H1 (cell line): ENCODE measurements around the gene TRIM31. TPM values are rescaled to one million over a fixed set of nuclear protein-coding genes. Genes with fewer than 3 reads are reported as not detected.

Experiments used
- CTCF ChIA-PET: fragments of 300-600 bp; sonication (Branson Sonifier 250); formaldehyde crosslinking; loops from one replicate; lab custom pipeline; 2021; ENCODE audit not compliant: partially characterized antibody; lab: Charles Lee
- POLR2A ChIA-PET: fragments of 300-600 bp; sonication (Branson Sonifier 250); formaldehyde crosslinking; loops from one replicate; lab custom pipeline; 2021; ENCODE audit warnings: inconsistent platforms; ENCODE audit not compliant: partially characterized antibody; lab: Charles Lee
- DNase-seq, 2 experiments: peaks; one replicate each; pipeline versions ENCODE4 v3.0.0 to v3.0.0-alpha.2; 2010 to 2022; ENCODE audit warnings: low spot score in 2 of 2, low read depth in 1 of 2, mixed read lengths in 1 of 2
- FAIRE-seq: peaks from 2 replicates; lab custom pipeline; 2011; peaks lifted over from hg19 to GRCh38; lab: Jason Lieb, UNC
- H2AFZ ChIP-seq: 2 replicates; pipeline ENCODE4 v1.8.1; 2012; ENCODE audit warnings: low read length, inconsistent platforms
- H2AK5ac ChIP-seq: 2 replicates; pipeline ENCODE4 v1.6.1; 2013; ENCODE audit warnings: low read depth, low read length
- H2BK120ac ChIP-seq: replicated peaks from 2 replicates; pipeline ENCODE3; 2013; ENCODE audit warnings: low read depth, low read length, inconsistent platforms
- H2BK12ac ChIP-seq: 2 replicates; pipeline ENCODE4 v1.6.1; 2013; ENCODE audit warnings: low read depth, low read length
- H2BK15ac ChIP-seq: 2 replicates; pipeline ENCODE4 v1.6.1; 2013; ENCODE audit warnings: low read length
- H2BK20ac ChIP-seq: 2 replicates; pipeline ENCODE4 v1.6.1; 2013; ENCODE audit warnings: low read length
- H2BK5ac ChIP-seq: 2 replicates; pipeline ENCODE4 v1.6.1; 2013; ENCODE audit warnings: low read depth, low read length
- H3K14ac ChIP-seq: 2 replicates; pipeline ENCODE4 v1.6.1; 2013; ENCODE audit warnings: inconsistent platforms; ENCODE audit not compliant: insufficient read length
- H3K18ac ChIP-seq: 2 replicates; pipeline ENCODE4 v1.6.1; 2013; ENCODE audit warnings: low read length; ENCODE audit errors: extremely low read depth
- H3K23ac ChIP-seq: 2 replicates; pipeline ENCODE4 v1.6.1; 2013; ENCODE audit warnings: inconsistent platforms; ENCODE audit not compliant: insufficient read length
- H3K23me2 ChIP-seq: 2 replicates; pipeline ENCODE4 v1.6.1; 2013; ENCODE audit warnings: low read depth, low read length
- H3K27ac ChIP-seq: 2 replicates; pipeline ENCODE4 v1.6.1; 2011; ENCODE audit warnings: low read depth, low read length, inconsistent platforms
- H3K27me3 ChIP-seq, 4 experiments: replicated peaks in 1 of 4; 1 replicate in 1 of 4; 2 replicates in 3 of 4; pipeline versions ENCODE4 v1.6.1 to v1.8.1; 2011 to 2013; ENCODE audit warnings: low read length in 3 of 4, mild to moderate bottlenecking in 3 of 4, inconsistent platforms in 2 of 4, mixed read lengths in 2 of 4, moderate library complexity in 1 of 4; ENCODE audit not compliant: control insufficient read depth in 3 of 4, insufficient read depth in 3 of 4; ENCODE audit errors: extremely low read depth in 1 of 4
- H3K36me3 ChIP-seq, 4 experiments: 2 replicates each; pipeline versions ENCODE4 v1.6.1 to v1.8.1; 2011 to 2013; ENCODE audit warnings: mild to moderate bottlenecking in 4 of 4, low read length in 3 of 4, moderate library complexity in 2 of 4, control low read depth in 1 of 4, inconsistent platforms in 1 of 4; ENCODE audit not compliant: insufficient read depth in 4 of 4, control insufficient read depth in 2 of 4
- H3K4ac ChIP-seq: replicated peaks from 2 replicates; pipeline ENCODE3; 2013; ENCODE audit warnings: low read length, low read depth, mixed read lengths, inconsistent platforms; ENCODE audit not compliant: insufficient read length
- H3K4me1 ChIP-seq, 4 experiments: replicated peaks in 1 of 4; 1 replicate in 1 of 4; 2 replicates in 3 of 4; pipeline versions ENCODE4 v1.6.1 to v1.8.1; 2011 to 2013; ENCODE audit warnings: low read length in 3 of 4, inconsistent platforms in 2 of 4, mixed read lengths in 1 of 4; ENCODE audit not compliant: insufficient read depth in 4 of 4, control insufficient read depth in 3 of 4
- H3K4me2 ChIP-seq, 2 experiments: 2 replicates each; pipeline versions ENCODE4 v1.6.1 to v1.8.1; 2011 to 2013; ENCODE audit warnings: low read depth in 2 of 2, low read length in 2 of 2, control low read depth in 1 of 2, inconsistent platforms in 1 of 2, mild to moderate bottlenecking in 1 of 2; ENCODE audit not compliant: insufficient read depth in 1 of 2
- H3K4me3 ChIP-seq, 4 experiments: fragments of 200-600, 300-600 bp in 1 of 4; sonication (generic), shearing (Covaris generic), sonication (Bioruptor Twin) in 1 of 4; 2 replicates each; pipeline versions ENCODE4 v1.5.1 to v1.8.1; 2011 to 2016; ENCODE audit warnings: low read length in 4 of 4, low read depth in 3 of 4, control low read depth in 2 of 4, inconsistent platforms in 2 of 4, mild to moderate bottlenecking in 2 of 4, mixed read lengths in 1 of 4, moderate library complexity in 1 of 4; ENCODE audit not compliant: insufficient read depth in 2 of 4; ENCODE audit errors: extremely low read depth in 1 of 4
- H3K56ac ChIP-seq: replicated peaks from 2 replicates; pipeline ENCODE3; 2013; ENCODE audit warnings: low read depth, mild to moderate bottlenecking, mixed read lengths, low read length, inconsistent platforms; ENCODE audit not compliant: insufficient read length
- H3K79me1 ChIP-seq: 2 replicates; pipeline ENCODE4 v1.6.1; 2013; ENCODE audit warnings: low read depth, low read length, control low read depth
- H3K79me2 ChIP-seq, 2 experiments: 2 replicates each; pipeline versions ENCODE4 v1.6.1 to v1.8.1; 2012 to 2013; ENCODE audit warnings: low read length in 2 of 2, mild to moderate bottlenecking in 2 of 2, inconsistent platforms in 1 of 2; ENCODE audit not compliant: insufficient read depth in 2 of 2, control insufficient read depth in 1 of 2
- H3K9ac ChIP-seq, 4 experiments: replicated peaks in 1 of 4; 1 replicate in 1 of 4; 2 replicates in 3 of 4; pipeline versions ENCODE4 v1.6.1 to v1.8.1; 2011 to 2013; ENCODE audit warnings: low read depth in 3 of 4, low read length in 3 of 4, control low read depth in 2 of 4, mild to moderate bottlenecking in 2 of 4, moderate library complexity in 2 of 4, inconsistent platforms in 1 of 4; ENCODE audit errors: extremely low read depth in 1 of 4
- H3K9me3 ChIP-seq, 2 experiments: 2 replicates each; pipeline versions ENCODE4 v1.6.1 to v1.8.1; 2012 to 2013; ENCODE audit warnings: mild to moderate bottlenecking in 2 of 2, moderate library complexity in 2 of 2, control low read depth in 1 of 2, inconsistent platforms in 1 of 2, low read depth in 1 of 2, low read length in 1 of 2, mixed read lengths in 1 of 2; ENCODE audit not compliant: insufficient read depth in 2 of 2
- H4K20me1 ChIP-seq, 2 experiments: replicated peaks in 1 of 2; 2 replicates each; pipeline versions ENCODE3 to v1.8.1; 2011 to 2013; ENCODE audit warnings: inconsistent platforms in 2 of 2, low read length in 2 of 2, mild to moderate bottlenecking in 1 of 2; ENCODE audit not compliant: insufficient read depth in 2 of 2, control insufficient read depth in 1 of 2
- H4K5ac ChIP-seq: 2 replicates; pipeline ENCODE4 v1.6.1; 2013; ENCODE audit warnings: low read length, low read depth, mixed read lengths, inconsistent platforms; ENCODE audit not compliant: insufficient read length
- H4K8ac ChIP-seq: 2 replicates; pipeline ENCODE4 v1.8.0; 2013; ENCODE audit warnings: mild to moderate bottlenecking, moderate library complexity, low read length, inconsistent platforms; ENCODE audit not compliant: insufficient read depth; ENCODE audit errors: extremely low read depth
- H4K91ac ChIP-seq: replicated peaks from 2 replicates; pipeline ENCODE3; 2013; ENCODE audit warnings: low read length, mixed read lengths, inconsistent platforms; ENCODE audit not compliant: insufficient read length
- BACH1 ChIP-seq: IDR thresholded peaks from 2 replicates; pipeline ENCODE4 v1.6.1; 2012; ENCODE audit warnings: low read length, improper control_type of control experiment
- CBX8 ChIP-seq: fragments of 300-800, 300-1000 bp; sonication (generic); IDR thresholded peaks from 2 replicates; pipeline ENCODE4 v1.7.1; 2016; ENCODE audit warnings: low read depth, low read length, borderline replicate concordance
- NRF1 ChIP-seq: IDR thresholded peaks from 2 replicates; pipeline ENCODE4 v1.6.1; 2011; ENCODE audit warnings: mild to moderate bottlenecking, low read depth, low read length, improper control_type of control experiment
- PHF8 ChIP-seq: fragments of 200-600 bp; sonication (generic); conservative IDR thresholded peaks from 2 replicates; pipeline ENCODE4 v1.7.1; 2012; ENCODE audit warnings: low read depth, mild to moderate bottlenecking, inconsistent platforms, low read length, moderate library complexity
- WGBS, 2 experiments: shearing (Covaris generic) in 1 of 2; methylation state at CpG; one replicate each; pipeline versions ENCODE4 v1.1.6 to v1.1.7; 2013 to 2015; ENCODE audit warnings: low lambda C conversion rate in 2 of 2, mixed read lengths in 2 of 2, inconsistent platforms in 1 of 2, low coverage in 1 of 2, missing lambda C conversion rate in 1 of 2; ENCODE audit not compliant: insufficient replicate concordance in 2 of 2, insufficient coverage in 1 of 2, insufficient read length in 1 of 2; ENCODE audit errors: extremely low coverage in 1 of 2, missing lambda C conversion rate in 1 of 2; 5-methylcytosine and 5-hydroxymethylcytosine counted together
- polyA plus RNA-seq, 7 experiments: library from polyadenylated mRNA; depleted of rRNA in 3 of 7; stranded (reverse) in 5 of 7; unstranded in 2 of 7; fragments of >200 nt in 5 of 7; fragments of 200-250 nt in 2 of 7; gene quantifications; 1 replicate in 5 of 7; 2 replicates in 1 of 7; 4 replicates in 1 of 7; pipeline versions ENCODE4 v1.2.1 to v1.2.3, GENCODE V29; 2011 to 2013; ENCODE audit warnings: missing spikeins in 2 of 7, mixed read lengths in 2 of 7
- total RNA-seq: library from RNA; stranded (reverse); fragmentation: NEBNext Ultra II Directional; extraction: Animal tissue kit (Norgen Biotek cat#: 25700); gene quantifications from 2 replicates; pipeline ENCODE4 v1.2.1, GENCODE V29; 2021

TRIM31 gene
- total and polyA plus RNA-seq, 2 of the 8 experiments (the other 6 are each of a cell fraction or from before 2014, with no cell fraction given) = not detected

DNA sequence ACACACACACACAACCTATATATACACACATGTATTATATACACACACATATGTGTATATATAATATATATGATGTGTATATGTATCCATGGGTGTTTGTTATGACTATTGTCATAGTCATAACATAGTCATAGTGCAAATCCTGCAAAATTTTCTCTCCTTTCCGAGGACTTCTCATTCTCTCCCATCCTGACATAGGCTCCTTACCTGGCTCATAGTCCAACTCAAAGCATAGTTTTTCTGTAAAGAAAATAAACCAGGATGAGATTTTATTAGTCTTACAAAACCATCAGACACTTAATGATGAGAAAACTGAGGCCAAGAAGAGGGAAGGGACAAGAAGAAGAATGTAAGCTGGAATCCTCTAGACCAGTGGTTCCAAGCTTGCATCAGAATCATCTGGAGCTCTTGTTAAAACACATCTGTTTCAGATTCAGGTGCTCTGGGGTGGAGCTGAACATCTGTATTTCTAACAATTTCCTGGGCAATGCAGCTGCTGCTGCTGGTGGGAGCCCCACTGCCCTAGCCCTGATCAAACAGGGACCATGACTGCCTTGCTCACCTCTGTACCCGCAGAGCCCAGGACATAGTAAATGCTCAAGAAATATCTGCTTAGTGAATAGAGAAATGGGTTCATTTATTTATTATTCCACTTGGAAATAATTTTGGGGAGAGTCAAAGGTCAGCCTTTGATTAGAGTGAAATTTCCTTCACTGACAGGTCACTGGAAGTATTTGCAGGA, 42.8 kb upstream of the TRIM31 start:
- no peak for TF ChIP-seq BACH1
- TF ChIP-seq NRF1 = no peak
- TF ChIP-seq PHF8 = no peak
- TF ChIP-seq CBX8 = no peak
- TF ChIP-seq, all 59 proteins: peak for 0
- Histone ChIP-seq H3K36me3 (no peaks in the 10 kb centered on the region), H4K91ac (no peak overlapping the region), H3K4me1 (no peaks in the 10 kb centered on the region), H4K8ac (no peak overlapping the region), H3K4ac (no peak overlapping the region), H3K56ac (no peak overlapping the region), H3K18ac (no peak overlapping the region), H3K23ac (no peak overlapping the region), H3K9ac (no peak overlapping the region), H3K4me2 (no peak overlapping the region), H2BK120ac (no peak overlapping the region), H3K79me2 (no peaks in the 10 kb centered on the region), H4K5ac (no peak overlapping the region), H2BK5ac (no peak overlapping the region), H2BK20ac (no peak overlapping the region), H3K23me2 (no peaks in the 10 kb centered on the region), H3K14ac (no peak overlapping the region), H2BK12ac (no peak overlapping the region), H4K20me1 (no peaks in the 10 kb centered on the region), H3K9me3 (no peaks in the 10 kb centered on the region), H3K79me1 (no peaks in the 10 kb centered on the region), H3K4me3 (no peak overlapping the region), H3K27ac (no peak overlapping the region), H2AFZ (no peak overlapping the region), H2BK15ac (no peak overlapping the region), H3K27me3 (peaks cover 0 to 4% (median 1%) of the 10 kb centered on the region in 4 experiments; a peak in 4 of 7 replicates), H2AK5ac (no peak overlapping the region)
- POLR2A ChIA-PET = no interaction called here
- WGBS, 2 experiments = 93% methylated on average over 2 of the region's 2 CpGs; no CpG with 5 or more reads in 1 of the 2 experiments
- CTCF ChIA-PET = interaction anchor here (0.6 to 6.9 kb wide), 4 partner anchors 10 to 115 kb away, joined by 3 to 50 read pairs (median 6); no protein-coding TSS in a partner anchor
- DNase-seq (no peak), FAIRE-seq (no peak)
